Non-pigmented ciliary epithelial cell (primary cell): ENCODE results near the gene LSM12.
"Not testable (repeated sequence)": the region's sequence is repeated elsewhere in the genome, so short reads cannot be mapped to it uniquely, and the experiment has no call there.

Source experiments
- DNase-seq: peaks from one replicate; pipeline ENCODE4 v3.0.0-alpha.2; 2010; ENCODE audit warnings: low read depth

Gene LSM12

GRCh38 chr17:44044071-44044470 lies 22.4 kb downstream of the LSM12 start:
- no peak for DNase-seq

DNA sequence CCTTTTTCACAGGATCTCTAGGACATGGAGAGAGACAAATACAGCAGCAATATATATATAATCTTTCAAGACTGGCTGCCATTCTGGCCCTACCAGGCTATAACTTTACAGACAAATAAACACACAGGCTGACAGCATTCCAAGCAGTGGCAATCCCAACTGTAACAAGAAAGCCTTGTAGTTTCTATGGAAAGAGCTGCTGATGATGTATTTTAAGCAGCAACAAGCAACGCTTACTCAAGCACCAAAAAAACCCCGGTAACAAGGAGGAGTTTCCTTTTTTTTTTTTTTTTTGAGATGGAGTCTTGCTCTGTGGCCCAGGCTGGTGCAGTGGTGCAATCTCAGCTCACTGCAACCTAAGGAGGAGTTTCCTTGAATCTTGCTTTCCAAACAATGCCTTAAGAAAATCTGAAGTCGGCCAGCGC lies 23.2 kb downstream of the LSM12 start:
- no peak for DNase-seq

DNA sequence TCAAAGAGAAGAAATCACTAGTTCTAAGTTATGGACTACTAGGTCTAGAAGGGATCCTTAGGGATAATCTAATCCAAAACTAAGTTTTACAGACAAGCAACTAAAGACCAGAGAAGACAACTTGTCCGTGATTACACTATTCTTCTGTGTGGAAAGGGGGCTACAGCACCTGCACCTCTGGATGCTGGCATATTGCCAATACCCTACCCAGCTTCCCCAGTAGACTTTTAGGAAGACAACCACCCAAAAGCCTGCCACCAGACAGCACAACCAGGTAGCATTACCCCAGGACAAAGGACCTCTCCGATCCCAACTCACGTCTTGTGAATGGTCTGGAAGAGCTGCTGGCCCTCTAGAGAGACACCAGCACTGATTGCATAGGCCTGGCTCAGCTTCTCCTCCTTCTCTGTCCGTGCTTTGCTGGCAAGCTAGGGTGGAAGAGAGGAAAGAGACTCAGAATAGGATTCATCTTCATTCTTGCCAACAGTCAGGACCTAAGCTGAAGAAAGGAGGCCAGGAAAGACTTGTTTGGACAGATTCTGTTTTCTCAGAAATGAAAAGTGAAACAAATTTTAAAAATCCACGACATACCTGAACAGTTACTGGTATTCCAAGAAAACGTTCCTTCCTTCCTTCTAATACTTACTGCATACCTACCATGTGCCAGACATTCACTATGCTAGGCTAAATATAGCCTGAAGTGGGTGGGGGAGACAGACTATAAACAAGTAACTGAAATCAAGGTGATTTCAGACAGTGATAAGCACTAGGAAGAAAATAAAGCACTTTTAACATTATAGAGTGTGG lies 26.4 kb downstream of the LSM12 start:
- peak; percentile 27 for DNase-seq

GRCh38 chr17:44038604-44039011 lies 27.9 kb downstream of the LSM12 start:
- DNase-seq: no peak

- DNase-seq: no peak
These were observed 29.0 kb downstream of the LSM12 start for GRCh38 chr17:44037471-44037870.

- DNase-seq: not testable (repeated sequence)
These were observed 31.8 kb downstream of the LSM12 start for GRCh38 chr17:44034688-44035087.

DNA sequence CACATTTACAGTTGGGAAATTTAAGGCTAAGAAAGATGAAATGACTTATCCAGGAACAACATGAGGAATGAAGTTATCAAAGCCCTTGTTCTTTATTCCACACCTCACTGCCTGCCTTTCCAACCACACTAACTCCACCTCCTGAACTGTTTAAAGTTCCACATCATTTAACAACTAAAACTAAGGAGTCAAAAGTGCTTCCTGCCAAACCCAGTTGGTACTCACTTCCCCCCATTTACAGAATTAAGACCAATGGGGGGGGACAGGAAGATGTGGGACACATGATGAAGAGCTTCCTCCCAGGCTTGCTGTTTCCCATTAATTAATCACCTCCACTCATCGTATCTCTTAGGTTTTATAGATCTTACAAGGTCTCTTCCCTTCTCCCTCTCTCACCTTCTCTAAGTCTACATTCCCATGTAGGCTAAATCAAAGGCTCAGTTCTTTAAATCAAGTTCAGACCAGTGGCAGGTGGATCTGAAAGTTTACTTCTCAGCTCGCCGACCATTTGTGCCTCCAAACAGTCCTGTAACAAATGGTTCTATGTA lies 32.5 kb downstream of the LSM12 start:
- no peak for DNase-seq

DNA sequence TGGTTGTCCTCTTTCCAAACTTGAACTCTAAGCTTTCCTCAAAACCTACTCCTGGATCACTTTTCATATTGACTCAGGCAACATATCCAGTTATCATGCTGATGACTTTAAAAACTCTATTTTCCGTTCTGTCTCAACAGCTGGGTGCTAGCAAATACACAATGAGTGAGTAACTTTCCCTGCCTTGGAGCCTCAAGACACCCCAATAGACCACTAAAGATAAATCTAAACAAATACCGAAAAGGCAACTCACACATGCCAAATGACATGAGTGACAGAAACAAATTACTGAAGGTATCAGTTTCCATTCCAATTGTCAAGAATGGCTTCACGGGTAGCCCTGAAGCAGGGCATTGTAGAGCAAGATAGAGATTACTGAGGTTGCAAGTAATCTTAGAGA lies 36.0 kb downstream of the LSM12 start:
- no peak for DNase-seq

GRCh38 chr17:44029736-44030135 lies 36.7 kb downstream of the LSM12 start:
- DNase-seq: no peak

DNA sequence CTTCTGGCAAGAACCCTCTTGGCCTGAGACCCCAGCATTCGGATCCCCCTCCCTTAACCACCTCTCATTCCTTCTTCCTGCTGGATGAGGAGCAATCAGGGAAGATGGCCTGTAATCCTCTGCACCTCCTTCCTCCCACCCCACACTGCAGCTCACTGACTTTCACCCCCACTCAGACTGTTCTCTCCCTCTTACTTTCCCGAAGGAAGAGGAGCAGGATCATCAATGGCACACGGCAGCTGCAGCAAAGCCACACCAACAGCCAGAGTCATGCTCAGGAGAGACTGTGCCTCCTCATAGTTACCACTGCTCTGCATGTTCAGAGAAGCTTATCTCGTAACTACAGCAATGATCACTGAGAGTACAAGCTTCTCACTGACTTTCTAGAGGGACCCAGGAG lies 41.6 kb downstream of the LSM12 start:
- DNase-seq: no peak

- no peak for DNase-seq
These were observed 42.2 kb downstream of the LSM12 start for GRCh38 chr17:44024271-44024663.

DNA sequence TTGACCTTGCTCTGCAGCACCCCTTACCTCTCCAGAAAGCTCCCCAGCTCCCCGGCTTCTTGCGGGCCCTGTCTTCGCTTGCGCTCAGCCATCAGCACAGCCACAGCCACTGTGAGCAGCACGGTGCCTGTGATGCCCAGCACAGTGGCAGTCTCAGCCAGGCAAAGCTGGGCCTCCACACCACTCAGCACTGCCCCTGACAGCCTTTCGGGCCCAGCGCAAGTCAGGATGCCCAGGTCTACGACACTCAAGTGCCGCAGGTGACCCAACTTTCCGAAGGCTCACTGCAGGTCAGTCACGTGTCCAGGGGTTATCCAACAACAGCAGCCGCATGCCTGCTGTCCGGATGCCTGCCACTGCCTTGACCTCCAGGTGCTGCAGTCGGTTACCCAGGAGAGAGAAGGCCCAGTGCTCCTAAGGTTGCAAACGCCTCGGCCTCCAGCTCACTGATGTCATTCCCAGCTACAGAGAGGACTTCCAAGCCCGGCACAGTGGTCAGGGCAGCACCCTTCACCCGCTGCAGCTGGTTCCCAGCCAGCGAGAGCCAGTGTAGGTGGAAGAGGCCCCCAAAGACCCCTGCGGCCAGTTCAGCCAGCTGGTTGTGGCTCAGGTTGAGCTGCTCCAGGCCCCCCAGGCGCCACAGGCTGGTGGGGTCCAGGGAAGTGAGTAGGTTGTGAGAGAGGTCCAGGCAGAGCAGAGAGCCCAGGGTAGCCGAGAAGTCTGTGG lies 42.8 kb downstream of the LSM12 start:
- no peak for DNase-seq

DNA sequence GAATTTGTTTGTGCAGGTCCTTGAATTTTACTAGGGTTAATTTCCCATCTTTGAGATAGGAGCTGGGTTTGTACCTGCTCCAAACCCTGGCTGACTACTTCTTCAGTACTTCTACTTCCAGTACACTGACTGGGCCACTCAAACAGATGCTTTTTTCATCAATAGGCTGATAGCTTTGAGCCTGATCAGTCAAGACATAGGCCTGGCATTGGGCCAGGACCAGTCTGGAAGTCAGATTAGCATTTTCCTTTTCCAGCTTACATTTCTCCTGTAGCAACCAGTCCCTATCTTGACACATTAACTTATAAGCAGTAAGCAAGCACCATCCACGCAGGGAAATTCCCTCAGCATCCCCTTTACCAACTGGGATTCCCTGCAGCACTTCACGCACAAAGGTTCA lies 44.2 kb downstream of the LSM12 start:
- no peak for DNase-seq

DNA sequence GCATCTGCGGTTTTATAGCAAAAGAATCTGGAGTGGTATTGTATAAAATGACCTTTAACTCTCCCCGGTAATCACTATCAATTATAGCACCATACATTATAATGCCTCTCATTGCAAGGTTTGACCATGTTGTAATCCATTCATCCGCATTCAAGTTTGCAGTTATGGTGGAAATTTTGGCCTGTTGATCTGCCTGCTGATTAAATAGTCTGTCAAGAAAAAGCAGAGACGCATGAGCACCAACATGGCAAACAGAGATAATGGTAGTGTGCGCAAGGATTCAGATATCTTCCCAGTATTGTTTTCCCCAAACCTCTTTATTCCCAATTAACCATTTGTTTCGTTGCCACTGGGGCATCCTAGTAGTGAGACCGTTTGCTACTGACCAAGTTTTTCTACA lies 45.2 kb downstream of the LSM12 start:
- DNase-seq: not testable (repeated sequence)

DNA sequence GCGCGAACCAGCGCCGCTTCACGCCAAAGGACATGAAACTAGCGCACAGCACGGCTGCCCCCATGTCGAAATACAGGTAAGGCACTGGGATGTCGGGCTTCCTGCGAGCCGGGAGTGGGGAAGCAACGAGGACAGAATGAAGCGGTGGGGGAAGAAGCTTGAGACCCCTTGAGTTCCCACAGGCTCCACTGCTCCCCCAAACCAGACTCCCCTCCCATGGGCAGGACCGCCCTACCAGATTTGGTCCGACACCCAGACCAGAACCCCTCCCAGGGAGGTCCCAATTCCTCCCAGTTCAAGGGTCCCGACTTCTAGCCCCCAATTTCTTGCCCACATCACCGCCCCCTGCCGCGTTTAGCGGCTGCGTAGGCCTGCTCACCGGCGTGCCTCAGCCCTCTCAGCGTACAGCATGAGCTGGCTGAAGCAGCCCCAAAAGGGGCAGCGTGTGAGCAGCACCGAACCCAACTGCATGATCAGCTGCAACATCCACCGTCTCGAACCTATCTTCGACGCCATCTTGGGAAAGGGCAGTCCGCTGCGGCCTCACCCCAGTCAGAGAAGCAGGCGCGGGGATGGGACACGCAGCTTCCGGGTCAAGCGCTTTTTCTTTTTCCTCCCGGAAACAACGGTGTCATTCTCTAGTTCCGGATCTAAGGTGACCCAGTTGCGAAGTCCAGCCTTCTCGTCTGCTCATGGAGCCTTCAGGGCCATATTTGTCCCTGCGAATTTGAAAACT lies 51.9 kb downstream of the LSM12 start, which contains the start of gene TMEM101:
Gene TMEM101, minus strand, starts transcription at position 527 of the 736 bp plus-strand sequence. Its CDS starts 11 bp downstream, at position 516.
- peak; percentile 72 for DNase-seq

DNA sequence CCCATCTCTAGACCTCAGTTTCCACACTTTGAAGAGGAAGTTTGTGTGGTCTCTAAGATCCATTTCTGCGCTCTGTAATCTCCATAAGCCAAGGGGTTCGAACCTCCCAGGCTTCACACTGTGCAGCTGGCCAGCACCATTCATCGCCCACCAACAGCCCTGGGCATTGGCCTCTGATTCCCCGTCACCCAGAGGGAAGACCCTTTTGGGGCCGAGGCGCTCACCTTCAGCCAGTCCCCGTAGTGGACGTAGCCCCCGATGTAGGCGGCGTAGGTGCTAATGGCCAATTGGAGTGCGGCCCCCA lies 52.4 kb downstream of the LSM12 start:
- DNase-seq: no peak

GRCh38 chr17:44012874-44013273 lies 53.6 kb downstream of the LSM12 start:
- DNase-seq: no peak

DNA sequence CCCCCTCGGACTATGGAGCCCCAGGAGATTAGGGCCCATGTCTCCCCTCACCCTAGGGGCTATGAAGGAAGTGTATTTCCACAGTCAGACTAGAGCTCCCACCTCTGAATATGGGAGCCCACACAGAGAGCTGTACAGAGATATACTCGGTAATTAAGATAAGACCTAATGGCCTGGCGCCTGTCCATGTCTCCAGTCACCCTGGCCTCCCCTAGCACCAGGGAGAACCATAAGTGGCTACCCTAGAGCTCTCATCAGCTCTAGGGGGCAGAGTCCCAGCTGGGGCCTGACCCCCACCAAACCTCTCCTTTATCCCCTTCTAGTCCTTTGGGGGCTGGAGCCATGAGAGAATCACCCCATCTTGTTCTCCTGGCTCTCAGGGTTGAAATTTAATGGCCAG lies 54.1 kb downstream of the LSM12 start:
- no peak for DNase-seq

DNA sequence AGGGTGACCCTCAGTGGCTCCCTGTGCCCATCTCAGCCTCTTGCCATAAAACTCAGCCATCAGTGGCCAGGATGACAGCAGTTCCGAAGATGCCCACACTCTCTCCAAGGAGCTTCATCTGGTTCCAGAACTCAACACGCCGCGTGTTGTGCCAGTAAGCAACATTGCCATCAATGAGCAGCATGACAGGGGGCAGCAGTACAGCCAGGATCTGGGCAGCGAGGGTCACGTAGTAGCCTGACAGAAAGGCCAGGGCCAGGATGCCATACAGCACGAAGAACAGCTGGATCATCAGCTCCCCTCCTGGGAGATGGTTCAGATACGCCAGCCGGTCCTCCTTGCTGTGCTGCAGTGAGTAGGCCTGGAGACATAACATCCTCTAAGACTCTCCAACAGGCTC lies 54.6 kb downstream of the LSM12 start:
- DNase-seq: no peak

- DNase-seq: no peak
These were observed 55.4 kb downstream of the LSM12 start for GRCh38 chr17:44010966-44011647.

DNA sequence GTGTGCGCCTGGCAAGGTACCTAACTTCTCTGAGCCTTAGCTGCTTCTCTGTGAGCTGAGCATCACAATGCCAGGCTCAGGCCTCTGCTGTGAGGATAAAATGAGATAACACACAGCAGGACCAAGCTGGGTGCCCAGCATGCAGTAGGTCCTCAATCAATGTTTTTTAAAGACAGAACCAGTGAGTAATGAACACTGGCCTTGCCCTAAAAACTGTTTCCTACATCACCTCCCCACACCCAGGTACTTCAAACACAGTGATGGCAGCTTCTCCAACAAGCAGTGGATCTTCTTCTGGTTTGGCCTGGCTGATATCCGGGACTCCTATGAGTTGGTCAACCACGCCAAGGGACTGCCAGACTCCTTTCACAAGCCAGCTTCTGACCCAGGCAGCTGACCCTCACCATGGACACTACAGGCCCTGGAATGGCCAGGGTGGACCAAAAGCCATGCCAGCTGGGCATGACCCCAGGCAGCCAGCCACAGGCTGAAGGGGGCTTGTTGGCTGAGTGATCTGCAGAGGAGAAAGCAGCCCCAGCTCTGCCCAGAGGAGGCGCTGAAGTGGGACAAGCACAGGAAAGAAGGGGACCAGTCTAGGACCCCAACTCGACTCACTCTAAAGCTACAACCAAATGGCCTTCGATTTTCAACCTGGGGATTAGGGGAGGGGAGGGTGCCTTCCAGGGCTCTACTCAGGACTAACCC lies 58.1 kb downstream of the LSM12 start:
- DNase-seq: no peak
